ENCODE results near the gene ENOX1.

Gene ENOX1

DNA sequence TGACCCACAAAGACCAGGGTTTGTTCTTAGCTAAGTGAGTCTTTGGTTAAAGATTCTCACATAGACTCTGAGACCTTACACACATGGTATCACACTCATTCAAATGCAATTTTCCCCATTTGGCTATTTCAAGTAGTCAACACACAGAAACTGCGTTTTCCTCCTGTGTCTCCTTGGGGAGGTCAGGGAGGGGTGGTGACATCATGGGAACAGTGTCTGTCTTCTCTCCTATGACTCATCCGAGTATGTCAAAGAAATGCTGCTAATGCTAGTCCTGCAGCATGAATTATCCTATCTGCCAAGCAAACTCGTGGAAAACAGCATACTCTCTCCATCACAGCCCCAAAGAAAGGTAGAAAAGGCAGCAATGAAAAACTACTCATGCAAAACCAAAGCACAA is 100.2 kb downstream of the ENOX1 start:
- DNase-seq (ENCODE audit: low read depth), result no peak
- no peak overlapping the region for H3K4me3 ChIP-seq (ENCODE audit: low read depth, low read length)
- TF ChIP-seq, protein P1, sequence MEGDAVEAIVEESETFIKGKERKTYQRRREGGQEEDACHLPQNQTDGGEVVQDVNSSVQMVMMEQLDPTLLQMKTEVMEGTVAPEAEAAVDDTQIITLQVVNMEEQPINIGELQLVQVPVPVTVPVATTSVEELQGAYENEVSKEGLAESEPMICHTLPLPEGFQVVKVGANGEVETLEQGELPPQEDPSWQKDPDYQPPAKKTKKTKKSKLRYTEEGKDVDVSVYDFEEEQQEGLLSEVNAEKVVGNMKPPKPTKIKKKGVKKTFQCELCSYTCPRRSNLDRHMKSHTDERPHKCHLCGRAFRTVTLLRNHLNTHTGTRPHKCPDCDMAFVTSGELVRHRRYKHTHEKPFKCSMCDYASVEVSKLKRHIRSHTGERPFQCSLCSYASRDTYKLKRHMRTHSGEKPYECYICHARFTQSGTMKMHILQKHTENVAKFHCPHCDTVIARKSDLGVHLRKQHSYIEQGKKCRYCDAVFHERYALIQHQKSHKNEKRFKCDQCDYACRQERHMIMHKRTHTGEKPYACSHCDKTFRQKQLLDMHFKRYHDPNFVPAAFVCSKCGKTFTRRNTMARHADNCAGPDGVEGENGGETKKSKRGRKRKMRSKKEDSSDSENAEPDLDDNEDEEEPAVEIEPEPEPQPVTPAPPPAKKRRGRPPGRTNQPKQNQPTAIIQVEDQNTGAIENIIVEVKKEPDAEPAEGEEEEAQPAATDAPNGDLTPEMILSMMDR (IDR thresholded peaks at IDR 0.05; ENCODE audit: control insufficient read depth, extremely low read depth, insufficient read depth), result no peak

DNA sequence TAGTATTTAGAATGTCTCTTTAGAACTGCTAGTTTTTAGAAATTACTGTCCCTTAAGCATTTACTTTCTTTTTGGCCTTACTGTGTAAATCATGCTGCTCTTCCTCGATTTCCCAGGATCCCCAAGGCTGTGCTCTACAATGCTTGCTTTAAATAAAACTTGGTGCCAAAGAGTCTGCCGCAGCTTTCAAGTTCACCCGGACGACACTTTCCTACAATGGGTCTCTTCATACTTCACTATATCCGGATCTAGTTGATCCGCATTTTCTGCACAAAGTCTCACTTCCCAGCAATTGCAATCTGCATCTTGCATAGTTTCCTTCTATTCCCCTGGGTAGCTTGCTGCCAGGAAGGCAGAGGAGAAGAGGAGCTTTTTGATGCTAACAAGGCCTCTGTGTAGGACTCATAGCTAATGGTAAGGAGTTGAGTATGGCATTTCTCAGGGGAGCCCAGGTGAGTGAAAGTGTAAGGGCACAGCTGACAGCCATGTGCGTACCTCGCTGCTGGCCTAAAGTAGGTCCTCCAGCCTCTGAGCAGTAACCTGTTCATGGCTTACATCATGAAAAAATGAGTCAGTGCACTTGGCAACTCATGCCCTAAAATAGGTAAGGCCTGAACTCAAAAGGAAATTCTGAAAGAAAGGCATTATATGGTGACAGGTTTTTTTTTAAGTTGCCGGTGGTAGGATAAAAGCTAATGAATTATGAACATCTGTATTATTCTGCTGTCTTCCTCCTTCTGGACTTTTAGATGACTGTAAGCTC is 101.6 kb downstream of the ENOX1 start:
- TF ChIP-seq, protein P1 (IDR thresholded peaks at IDR 0.05; ENCODE audit: control insufficient read depth, extremely low read depth, insufficient read depth), result no peak
- DNase-seq (ENCODE audit: low read depth), result no peak
- no peak overlapping the region for H3K4me3 ChIP-seq (ENCODE audit: low read depth, low read length)

DNA sequence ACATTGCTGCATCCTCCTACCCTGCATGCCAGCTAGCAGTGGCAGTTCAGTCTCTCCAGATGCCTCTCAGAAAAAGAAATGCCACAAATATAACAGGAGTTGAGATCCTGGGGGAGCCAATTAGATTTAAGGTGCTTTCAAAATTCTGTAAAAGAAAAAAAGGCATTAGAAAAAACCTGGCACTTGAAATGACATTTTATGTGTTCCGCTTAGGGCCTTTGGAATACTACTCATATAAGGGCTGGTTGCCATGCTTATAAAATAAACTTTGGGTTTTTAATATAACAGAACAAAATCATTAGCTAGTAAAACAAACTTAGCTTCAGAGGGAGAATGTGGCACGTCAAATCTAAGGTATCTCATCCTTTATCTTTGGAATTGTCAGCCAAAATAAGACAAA is 104.1 kb downstream of the ENOX1 start:
- no peak overlapping the region for H3K4me3 ChIP-seq (ENCODE audit: low read depth, low read length)
- no peak for DNase-seq (ENCODE audit: low read depth)
- TF ChIP-seq, protein P1 (IDR thresholded peaks at IDR 0.05; ENCODE audit: control insufficient read depth, extremely low read depth, insufficient read depth), result no peak

DNA sequence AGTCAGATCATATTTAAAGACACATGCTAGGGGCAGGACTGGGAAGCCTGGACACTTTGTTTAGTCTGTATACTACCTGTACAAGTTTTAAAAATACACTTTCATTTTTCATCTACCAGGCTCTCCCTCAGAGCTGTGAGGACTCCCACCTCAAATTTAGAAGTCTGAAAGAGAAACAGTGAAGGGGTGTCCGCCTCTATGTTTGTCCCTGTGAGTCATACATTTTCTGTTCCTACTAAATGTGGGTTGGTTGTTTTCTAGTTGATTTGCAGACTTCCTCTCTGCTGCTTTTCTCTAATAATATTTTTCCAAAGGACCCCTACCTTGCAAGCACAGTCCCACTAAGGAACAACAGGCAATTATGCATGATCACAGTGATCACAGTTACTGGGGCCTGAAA is 110.5 kb downstream of the ENOX1 start:
- TF ChIP-seq, protein P1 (IDR thresholded peaks at IDR 0.05; ENCODE audit: control insufficient read depth, extremely low read depth, insufficient read depth), result no peak
- H3K4me3 ChIP-seq (ENCODE audit: low read depth, low read length), result no peak overlapping the region
- DNase-seq (ENCODE audit: low read depth), result no peak

DNA sequence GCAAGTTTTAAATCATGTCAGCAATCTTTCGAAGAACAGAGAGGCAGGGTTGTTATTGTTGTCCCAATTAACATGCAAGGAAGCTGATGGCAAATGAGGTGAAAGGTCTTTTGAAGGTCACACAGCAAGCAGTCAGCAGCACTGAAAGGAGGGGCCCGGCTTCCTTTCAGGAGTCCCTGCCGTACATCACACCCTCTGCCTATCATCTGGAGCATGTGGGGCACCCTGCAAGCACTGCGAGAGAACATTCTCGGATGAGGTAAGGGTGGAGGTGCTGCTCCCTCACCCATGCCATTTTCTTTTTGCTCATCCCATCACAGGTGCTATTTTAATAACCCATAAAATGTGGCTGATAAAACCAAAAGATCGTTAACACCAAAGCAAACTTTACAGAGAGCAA is 111.2 kb downstream of the ENOX1 start:
- TF ChIP-seq, protein P1 (IDR thresholded peaks at IDR 0.05; ENCODE audit: control insufficient read depth, extremely low read depth, insufficient read depth), result no peak
- no peak overlapping the region for H3K4me3 ChIP-seq (ENCODE audit: low read depth, low read length)
- no peak for DNase-seq (ENCODE audit: low read depth)

DNA sequence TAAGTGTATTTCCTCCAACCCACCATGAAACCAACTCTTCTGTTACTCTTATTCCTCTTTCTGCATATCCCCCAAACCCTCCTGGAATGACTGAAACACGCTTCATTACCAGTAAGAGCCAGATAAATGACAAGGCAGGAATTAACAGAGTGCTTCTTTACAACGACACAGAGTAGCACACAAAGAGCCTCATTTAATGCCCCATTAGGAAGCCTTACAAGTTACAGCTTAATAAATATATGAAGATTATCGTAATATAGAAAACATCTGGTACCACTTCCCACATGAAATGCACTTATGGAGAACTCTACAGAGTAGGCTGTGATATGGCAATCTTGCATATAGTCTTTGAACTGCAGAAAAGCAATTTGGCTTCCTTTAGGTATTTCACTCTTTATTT is 116.8 kb downstream of the ENOX1 start:
- no peak overlapping the region for H3K4me3 ChIP-seq (ENCODE audit: low read depth, low read length)
- DNase-seq (ENCODE audit: low read depth), result no peak
- TF ChIP-seq, protein P1 (IDR thresholded peaks at IDR 0.05; ENCODE audit: control insufficient read depth, extremely low read depth, insufficient read depth), result no peak

DNA sequence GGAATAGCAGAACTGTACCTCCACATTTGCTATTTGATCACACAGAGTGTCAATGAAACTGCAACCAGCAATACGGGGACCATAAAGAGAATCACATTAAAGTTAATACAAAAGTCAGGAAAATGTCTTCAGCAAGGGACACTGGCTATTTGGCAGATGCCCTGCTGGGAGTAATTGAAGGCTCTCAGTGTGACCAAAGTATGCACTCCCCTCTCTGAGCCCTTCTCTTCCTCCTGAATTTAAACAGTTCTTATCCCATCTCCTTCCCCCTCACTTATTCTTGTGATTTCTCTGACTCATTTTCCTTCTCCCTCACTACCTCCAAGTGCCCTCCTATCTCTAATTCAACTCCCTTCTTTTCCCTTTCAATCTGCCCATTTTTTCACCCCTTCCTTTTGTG is 117.7 kb downstream of the ENOX1 start:
- H3K4me3 ChIP-seq (ENCODE audit: low read depth, low read length), result no peak overlapping the region
- no peak for DNase-seq (ENCODE audit: low read depth)
- TF ChIP-seq, protein P1 (IDR thresholded peaks at IDR 0.05; ENCODE audit: control insufficient read depth, extremely low read depth, insufficient read depth), result no peak
